K562 (cell line): Measurements from ENCODE around the gene TMEM176A. TPM values are rescaled to one million over a fixed set of nuclear protein-coding genes. Genes with fewer than 3 reads are reported as not detected.

Source experiments
- ATAC-seq: fragments of 200-7000 bp; cut with Tn5 transposase; 3 replicates; pipeline ENCODE4 v1.9.1; 2020; ENCODE audit warnings: moderate library complexity
- BruUV-seq: library from RNA; stranded (reverse); fragments of 400-500 nt; replicated peaks from 2 replicates; lab custom pipeline; 2021; lab: Mats Ljungman, UMichigan
- CTCF ChIA-PET: fragments of 300-600 bp; formaldehyde crosslinking; extraction: SDS; loops from one replicate; lab custom pipeline; 2021; ENCODE audit warnings: low intra/inter-chr PET ratio; lab: Yijun Ruan, JAX
- POLR2A ChIA-PET: fragments of 300-600, 350-650 bp; sonication (Branson Sonifier 250); formaldehyde crosslinking; extraction: SDS; loops from one replicate; lab custom pipeline; 2021; ENCODE audit warnings: antibody characterized with exemption, inconsistent platforms; lab: Yijun Ruan, JAX
- DNase-seq, 4 experiments: peaks; one replicate each; pipeline versions ENCODE4 v3.0.0 to v3.0.0-alpha.2; 2011 to 2018; ENCODE audit warnings: low spot score in 3 of 4, mixed read lengths in 3 of 4; ENCODE audit errors: extremely low read depth in 1 of 4
- FAIRE-seq: peaks from 2 replicates; lab custom pipeline; 2011; peaks lifted over from hg19 to GRCh38; lab: Jason Lieb, UNC
- H2AFZ ChIP-seq: 2 replicates; pipeline ENCODE4 v1.6.0; 2011; ENCODE audit warnings: low read depth, low read length, control low read depth, inconsistent platforms
- H3K27ac ChIP-seq: fragments of 200-600 bp; 3 replicates; pipeline ENCODE4 v1.8.0; 2011; ENCODE audit warnings: low read depth, mild to moderate bottlenecking, control low read depth, inconsistent platforms, low read length, moderate library complexity, mixed read lengths; ENCODE audit errors: extremely low read depth
- H3K27me3 ChIP-seq, 2 experiments: fragments of 300-600 bp in 1 of 2; 2 replicates in 1 of 2; 3 replicates in 1 of 2; pipeline versions ENCODE4 v1.6.0 to v1.8.0; 2011; ENCODE audit warnings: inconsistent platforms in 2 of 2, low read length in 2 of 2, mild to moderate bottlenecking in 1 of 2, mixed read lengths in 1 of 2, moderate library complexity in 1 of 2; ENCODE audit not compliant: control insufficient read depth in 2 of 2, insufficient read depth in 2 of 2
- H3K36me3 ChIP-seq: fragments of 300-600 bp; 3 replicates; pipeline ENCODE4 v1.8.0; 2011; ENCODE audit warnings: mild to moderate bottlenecking, low read length, inconsistent platforms; ENCODE audit not compliant: control insufficient read depth, insufficient read depth
- H3K4me1 ChIP-seq, 2 experiments: fragments of 200-600 bp in 1 of 2; replicated peaks in 1 of 2; 2 replicates in 1 of 2; 3 replicates in 1 of 2; pipeline versions ENCODE4 v1.5.1 to v1.8.0; 2011; ENCODE audit warnings: inconsistent platforms in 2 of 2, low read length in 2 of 2, mild to moderate bottlenecking in 1 of 2, mixed read lengths in 1 of 2, moderate library complexity in 1 of 2; ENCODE audit not compliant: control insufficient read depth in 2 of 2, insufficient read depth in 2 of 2
- H3K4me2 ChIP-seq: 2 replicates; pipeline ENCODE4 v1.6.1; 2011; ENCODE audit warnings: low read length, control low read depth, inconsistent platforms, mixed read lengths; ENCODE audit not compliant: insufficient read depth
- H3K4me3 ChIP-seq: fragments of 200-600 bp; sonication (generic), shearing (Covaris generic); 2 replicates; pipeline ENCODE4 v1.5.1; 2016; ENCODE audit warnings: control low read depth, inconsistent platforms
- H3K79me2 ChIP-seq: fragments of 200-600 bp; 3 replicates; pipeline ENCODE4 v1.8.0; 2011; ENCODE audit warnings: low read length, inconsistent platforms; ENCODE audit not compliant: control insufficient read depth, insufficient read depth
- H3K9ac ChIP-seq, 2 experiments: 2 replicates each; pipeline versions ENCODE4 v1.6.0 to v1.6.1; 2011; ENCODE audit warnings: low read depth in 2 of 2, low read length in 2 of 2, control low read depth in 1 of 2, inconsistent platforms in 1 of 2, mild to moderate bottlenecking in 1 of 2, mixed read lengths in 1 of 2; ENCODE audit not compliant: insufficient read depth in 1 of 2
- H3K9me1 ChIP-seq: one replicate; pipeline ENCODE4 v1.6.0; 2011; ENCODE audit warnings: inconsistent platforms, mild to moderate bottlenecking, low read length, moderate library complexity; ENCODE audit not compliant: control insufficient read depth, insufficient read depth
- H3K9me3 ChIP-seq: replicated peaks from 2 replicates; pipeline ENCODE4 v1.5.1; 2011; ENCODE audit warnings: low read depth, low read length, inconsistent platforms; ENCODE audit not compliant: control insufficient read depth, insufficient read depth
- H4K20me1 ChIP-seq: replicated peaks from 2 replicates; pipeline ENCODE4 v1.6.1; 2011; ENCODE audit warnings: low read length, inconsistent platforms, mixed read lengths; ENCODE audit not compliant: control insufficient read depth, insufficient read depth
- ARHGAP35 ChIP-seq: fragments of 450-650 bp; IDR thresholded peaks from 2 replicates; pipeline ENCODE4 v1.6.1; 2018; ENCODE audit not compliant: partially characterized antibody
- CSDE1 ChIP-seq, 2 experiments: fragments of 450-650 bp; IDR thresholded peaks; 2 replicates each; pipeline ENCODE4 v1.6.1; 2016; ENCODE audit warnings: mild to moderate bottlenecking in 1 of 2
- MNT ChIP-seq, 2 experiments: fragments of 450-650 bp; conservative IDR thresholded peaks; 2 replicates each; pipeline ENCODE4 v1.6.1; 2017; ENCODE audit warnings: mild to moderate bottlenecking in 2 of 2, moderate library complexity in 2 of 2
- NR2F6 ChIP-seq: fragments of 450-650 bp; formaldehyde crosslinking; IDR thresholded peaks from 2 replicates; pipeline ENCODE4 v1.4.0; 2020; ENCODE audit warnings: mild to moderate bottlenecking
- POLR3A ChIP-seq: IDR thresholded peaks from 2 replicates; pipeline ENCODE4 v1.6.1; 2011; ENCODE audit warnings: borderline replicate concordance, mild to moderate bottlenecking, moderate library complexity; ENCODE audit not compliant: insufficient read length, insufficient read depth; ENCODE audit errors: extremely low read depth
- SP1 ChIP-seq: sonication (generic); formaldehyde crosslinking; IDR thresholded peaks from 2 replicates; pipeline ENCODE4 v1.8.1; 2022; ENCODE audit warnings: mild to moderate bottlenecking, missing genetic modification reagents
- TFAM ChIP-seq: fragments of 250-450 bp; sonication (Bioruptor Pico); conservative IDR thresholded peaks from 2 replicates; pipeline ENCODE4 v1.5.0; 2021; ENCODE audit warnings: mild to moderate bottlenecking, moderate library complexity
- WHSC1 ChIP-seq: IDR thresholded peaks from one replicate; pipeline ENCODE4 v1.6.1; 2012; ENCODE audit warnings: low read length, control low read depth, inconsistent platforms
- ZBTB26 ChIP-seq: fragments of 450-650 bp; formaldehyde crosslinking; IDR thresholded peaks from 2 replicates; pipeline ENCODE4 v1.4.0; 2022; ENCODE audit warnings: missing genetic modification characterization
- ZNF316 ChIP-seq: fragments of 450-650 bp; IDR thresholded peaks from 2 replicates; pipeline ENCODE4 v1.6.1; 2016
- ZNF354B ChIP-seq: fragments of 250-450 bp; sonication (Bioruptor Pico); IDR thresholded peaks from 2 replicates; pipeline ENCODE4 v1.4.0; 2020
- ZNF507 ChIP-seq: conservative IDR thresholded peaks from 2 replicates; pipeline ENCODE4 v1.6.1; 2017; ENCODE audit warnings: missing genetic modification characterization, missing compliant biosample characterization
- WGBS: fragments of 100-300 bp; shearing (Covaris generic); methylation state at CpG from one replicate; pipeline ENCODE4 v1.1.6; 2016; ENCODE audit warnings: low coverage, mixed read lengths; ENCODE audit not compliant: insufficient coverage; ENCODE audit errors: missing lambda C conversion rate; 5-methylcytosine and 5-hydroxymethylcytosine counted together
- in situ Hi-C: fragments of 300-500 bp; cut with MboI; formaldehyde crosslinking; loops from 4 replicates; pipeline ENCODE4 v1.15.0; 2018; ENCODE audit warnings: inconsistent platforms, mixed read lengths
- intact Hi-C: fragments of 100-400 bp; cut with micrococcal nuclease; formaldehyde crosslinking; loops from 2 replicates; pipeline ENCODE4 v1.14.2; 2022
- polyA plus RNA-seq, 8 experiments: library from polyadenylated mRNA; depleted of rRNA in 4 of 8; stranded (reverse) in 5 of 8; unstranded in 3 of 8; fragments of >200 nt; fragmentation: Nextera tagmentation in 2 of 8; fragmentation: Illumina TruSeq in 1 of 8; extraction: Ambion mirVana in 2 of 8; extraction: Trizol in 1 of 8; gene quantifications; 2 replicates each; pipeline versions ENCODE4 v1.2.1 to v1.2.3, GENCODE V29; 2011 to 2014; ENCODE audit warnings: inconsistent platforms in 1 of 8, missing spikeins in 1 of 8
- total RNA-seq, 7 experiments: library from RNA; depleted of rRNA in 6 of 7; stranded (reverse); fragments of >200 nt in 6 of 7; fragmentation: Illumina TruSeq in 2 of 7; extraction: Trizol in 2 of 7; gene quantifications; 2 replicates each; pipeline versions ENCODE4 v1.2.1 to v1.2.3, GENCODE V29; 2011 to 2021; ENCODE audit warnings: low replicate concordance in 1 of 7
- TF ChIP-seq, protein P1 (sequence below): fragments of 450-650 bp; formaldehyde crosslinking; IDR thresholded peaks from 2 replicates; pipeline ENCODE4 v1.4.0; 2020; ENCODE audit warnings: mild to moderate bottlenecking, moderate library complexity
- TF ChIP-seq, protein P2 (sequence below): fragments of 250-450 bp; sonication (Bioruptor Pico); IDR thresholded peaks from 2 replicates; pipeline ENCODE4 v1.4.0; 2020; ENCODE audit warnings: mild to moderate bottlenecking, moderate library complexity

TMEM176A gene
- total and polyA plus RNA-seq, 9 of the 15 experiments (the other 6 are each of a cell fraction or from before 2014, with no cell fraction given), result 0.31 TPM; not detected in 8

DNA sequence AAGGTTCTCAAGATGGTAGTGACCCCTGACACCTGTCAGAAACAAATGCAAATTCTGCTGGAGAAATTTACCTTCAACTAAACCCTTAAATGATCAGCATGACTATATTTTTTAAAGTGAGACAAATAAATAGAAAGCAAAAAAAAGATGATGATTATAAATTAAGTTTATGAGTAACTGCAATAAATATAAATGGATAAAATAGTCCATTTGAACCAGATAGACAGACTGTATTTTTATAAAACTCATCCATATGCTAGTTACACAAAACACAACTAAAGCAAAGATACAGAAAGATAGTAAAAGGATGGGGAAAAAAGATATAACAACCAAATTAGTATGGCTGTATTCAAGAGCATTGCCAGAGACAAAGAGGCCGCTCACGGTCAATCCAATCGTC, 5.9 kb downstream of the TMEM176A start:
- in situ Hi-C loops, result no loop called here
- Histone ChIP-seq H3K4me1 (peaks cover 0 to 2% of the 10 kb centered on the region in 2 experiments; a peak in 1 of 5 replicates), H3K4me2 (no peak overlapping the region), H3K9me1 (no peaks in the 10 kb centered on the region), H3K36me3 (no peaks in the 10 kb centered on the region), H2AFZ (no peak overlapping the region), H3K9me3 (no peaks in the 10 kb centered on the region; the same call in 1 of the 2 replicates), H4K20me1 (no peaks in the 10 kb centered on the region), H3K9ac (no peak overlapping the region), H3K27me3 (peaks cover 27 to 42% of the 10 kb centered on the region in 2 experiments; a peak in 4 of 5 replicates), H3K27ac (no peak overlapping the region), H3K4me3 (no peak overlapping the region), H3K79me2 (no peaks in the 10 kb centered on the region)
- FAIRE-seq (no peak), DNase-seq (no peak), ATAC-seq (no peak)
- ChIA-PET POLR2A (no interaction called here), CTCF (interaction anchor here (1.3 kb wide), 1 partner anchor 28 kb away, joined by 3 read pairs; no protein-coding TSS in a partner anchor)
- intact Hi-C loops, result no loop called here
- BruUV-seq, result no TSS peak
- WGBS, result 0% methylated on average over 3 of the region's 3 CpGs
- TF ChIP-seq SP1 (CRISPR knock-in tag) (no peak), CSDE1 (IDR thresholded peaks at IDR 0.05) (no peak), ZBTB26 (CRISPR knock-in tag) (no peak), ARHGAP35 (no peak), WHSC1 (no peak), MNT (conservative IDR thresholded peaks at IDR 0.05) (no peak), NR2F6 (no peak), ZNF354B (CRISPR knock-in tag) (peak; percentile 49; the same call in 1 of the 2 replicates), ZNF316 (no peak), TFAM (CRISPR knock-in tag) (no peak), POLR3A (no peak), ZNF507 (tag) (peak; percentile 98)
- TF ChIP-seq, protein P1, sequence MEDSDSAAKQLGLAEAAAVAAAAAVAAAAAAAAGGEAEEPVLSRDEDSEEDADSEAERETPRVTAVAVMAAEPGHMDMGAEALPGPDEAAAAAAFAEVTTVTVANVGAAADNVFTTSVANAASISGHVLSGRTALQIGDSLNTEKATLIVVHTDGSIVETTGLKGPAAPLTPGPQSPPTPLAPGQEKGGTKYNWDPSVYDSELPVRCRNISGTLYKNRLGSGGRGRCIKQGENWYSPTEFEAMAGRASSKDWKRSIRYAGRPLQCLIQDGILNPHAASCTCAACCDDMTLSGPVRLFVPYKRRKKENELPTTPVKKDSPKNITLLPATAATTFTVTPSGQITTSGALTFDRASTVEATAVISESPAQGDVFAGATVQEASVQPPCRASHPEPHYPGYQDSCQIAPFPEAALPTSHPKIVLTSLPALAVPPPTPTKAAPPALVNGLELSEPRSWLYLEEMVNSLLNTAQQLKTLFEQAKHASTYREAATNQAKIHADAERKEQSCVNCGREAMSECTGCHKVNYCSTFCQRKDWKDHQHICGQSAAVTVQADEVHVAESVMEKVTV (CRISPR knock-in tag), result no peak
- TF ChIP-seq, protein P2, sequence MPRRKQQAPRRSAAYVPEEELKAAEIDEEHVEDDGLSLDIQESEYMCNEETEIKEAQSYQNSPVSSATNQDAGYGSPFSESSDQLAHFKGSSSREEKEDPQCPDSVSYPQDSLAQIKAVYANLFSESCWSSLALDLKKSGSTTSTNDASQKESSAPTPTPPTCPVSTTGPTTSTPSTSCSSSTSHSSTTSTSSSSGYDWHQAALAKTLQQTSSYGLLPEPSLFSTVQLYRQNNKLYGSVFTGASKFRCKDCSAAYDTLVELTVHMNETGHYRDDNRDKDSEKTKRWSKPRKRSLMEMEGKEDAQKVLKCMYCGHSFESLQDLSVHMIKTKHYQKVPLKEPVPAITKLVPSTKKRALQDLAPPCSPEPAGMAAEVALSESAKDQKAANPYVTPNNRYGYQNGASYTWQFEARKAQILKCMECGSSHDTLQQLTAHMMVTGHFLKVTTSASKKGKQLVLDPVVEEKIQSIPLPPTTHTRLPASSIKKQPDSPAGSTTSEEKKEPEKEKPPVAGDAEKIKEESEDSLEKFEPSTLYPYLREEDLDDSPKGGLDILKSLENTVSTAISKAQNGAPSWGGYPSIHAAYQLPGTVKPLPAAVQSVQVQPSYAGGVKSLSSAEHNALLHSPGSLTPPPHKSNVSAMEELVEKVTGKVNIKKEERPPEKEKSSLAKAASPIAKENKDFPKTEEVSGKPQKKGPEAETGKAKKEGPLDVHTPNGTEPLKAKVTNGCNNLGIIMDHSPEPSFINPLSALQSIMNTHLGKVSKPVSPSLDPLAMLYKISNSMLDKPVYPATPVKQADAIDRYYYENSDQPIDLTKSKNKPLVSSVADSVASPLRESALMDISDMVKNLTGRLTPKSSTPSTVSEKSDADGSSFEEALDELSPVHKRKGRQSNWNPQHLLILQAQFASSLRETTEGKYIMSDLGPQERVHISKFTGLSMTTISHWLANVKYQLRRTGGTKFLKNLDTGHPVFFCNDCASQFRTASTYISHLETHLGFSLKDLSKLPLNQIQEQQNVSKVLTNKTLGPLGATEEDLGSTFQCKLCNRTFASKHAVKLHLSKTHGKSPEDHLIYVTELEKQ (CRISPR knock-in tag), result no peak
